HG02642 (cell line): ENCODE results near the gene HDX.
"Not testable (repeated sequence)": the region's sequence is repeated elsewhere in the genome, so short reads cannot be mapped to it uniquely, and the experiment has no call there.

Experiments
- ATAC-seq: cut with Tn5 transposase; IDR thresholded peaks from one replicate; pipeline ENCODE4 v1.9.1; 2021; ENCODE audit warnings: mild to moderate bottlenecking; ENCODE audit not compliant: unreplicated experiment, poor library complexity

HDX gene

GRCh38 chrX:84501798-84502628 is at the start of gene HDX:
Gene HDX, minus strand, starts transcription at chrX:84502453. Its CDS starts 27,056 bp downstream, at chrX:84475397.
- ATAC-seq = peak; percentile 93

- not testable (repeated sequence) for ATAC-seq
Measured at GRCh38 chrX:84541315-84541714, 39.1 kb upstream of the HDX start.

- not testable (repeated sequence) for ATAC-seq
Measured at GRCh38 chrX:84537627-84538026, 35.4 kb upstream of the HDX start.

GRCh38 chrX:84488426-84488825 is 13.8 kb downstream of the HDX start:
- ATAC-seq = no peak

- peak; percentile 99 for ATAC-seq
Measured at GRCh38 chrX:84487365-84488353, 14.6 kb downstream of the HDX start.

- ATAC-seq = no peak
Measured at GRCh38 chrX:84479086-84479485, 23.2 kb downstream of the HDX start.

GRCh38 chrX:84477114-84477513 is 25.1 kb downstream of the HDX start:
- ATAC-seq = no peak

- ATAC-seq = no peak
Measured at GRCh38 chrX:84475596-84475995, 26.7 kb downstream of the HDX start.

- no peak for ATAC-seq
Measured at GRCh38 chrX:84475101-84475500, 27.2 kb downstream of the HDX start.

GRCh38 chrX:84469226-84469625 is 33.0 kb downstream of the HDX start:
- no peak for ATAC-seq

- ATAC-seq = no peak
Measured at GRCh38 chrX:84467898-84468297, 34.4 kb downstream of the HDX start.

- no peak for ATAC-seq
Measured at GRCh38 chrX:84453351-84454246, 48.7 kb downstream of the HDX start.

- no peak for ATAC-seq
Measured at GRCh38 chrX:84441143-84441542, 61.1 kb downstream of the HDX start.

- ATAC-seq = no peak
Measured at GRCh38 chrX:84415140-84415539, 87.1 kb downstream of the HDX start.

- ATAC-seq = no peak
Measured at GRCh38 chrX:84363663-84364062, 138.6 kb downstream of the HDX start.

- ATAC-seq = no peak
Measured at GRCh38 chrX:84363051-84363450, 139.2 kb downstream of the HDX start.

- no peak for ATAC-seq
Measured at GRCh38 chrX:84362184-84362838, 139.9 kb downstream of the HDX start.

GRCh38 chrX:84358271-84358670 is 144.0 kb downstream of the HDX start:
- no peak for ATAC-seq

GRCh38 chrX:84357296-84357695 is 145.0 kb downstream of the HDX start:
- ATAC-seq = no peak

- ATAC-seq = no peak
Measured at GRCh38 chrX:84340968-84341367, 161.3 kb downstream of the HDX start.
